GM15510 (cell line): ENCODE data around the gene HDHD3.

ENCODE experiments used
- POLR2A ChIP-seq: IDR thresholded peaks from 3 replicates; pipeline ENCODE4 v1.6.1; 2011; ENCODE audit warnings: borderline replicate concordance; ENCODE audit not compliant: insufficient read length; ENCODE audit errors: extremely low read depth

Gene HDHD3

DNA sequence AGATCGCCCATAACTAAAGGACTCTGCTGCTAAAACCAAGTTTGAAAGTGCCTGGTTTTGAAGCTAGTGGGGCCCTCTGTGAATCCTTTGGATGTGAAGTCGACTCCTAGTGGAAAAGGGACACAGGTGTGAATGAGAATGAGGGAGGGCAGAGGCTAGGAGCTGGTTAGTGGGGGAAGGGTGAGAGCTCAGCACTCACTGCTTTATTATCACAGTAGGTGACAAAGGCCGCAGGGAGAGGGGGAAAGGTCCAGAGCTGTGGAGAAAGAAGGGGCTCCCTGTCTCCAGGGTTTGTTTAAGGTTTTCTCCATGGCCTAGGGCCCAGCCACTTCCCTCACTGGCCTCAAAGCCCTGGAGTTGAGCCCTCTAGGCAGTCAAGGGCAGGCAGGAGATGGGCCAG lies 3.5 kb downstream of the HDHD3 start:
- TF ChIP-seq POLR2A, result no peak

DNA sequence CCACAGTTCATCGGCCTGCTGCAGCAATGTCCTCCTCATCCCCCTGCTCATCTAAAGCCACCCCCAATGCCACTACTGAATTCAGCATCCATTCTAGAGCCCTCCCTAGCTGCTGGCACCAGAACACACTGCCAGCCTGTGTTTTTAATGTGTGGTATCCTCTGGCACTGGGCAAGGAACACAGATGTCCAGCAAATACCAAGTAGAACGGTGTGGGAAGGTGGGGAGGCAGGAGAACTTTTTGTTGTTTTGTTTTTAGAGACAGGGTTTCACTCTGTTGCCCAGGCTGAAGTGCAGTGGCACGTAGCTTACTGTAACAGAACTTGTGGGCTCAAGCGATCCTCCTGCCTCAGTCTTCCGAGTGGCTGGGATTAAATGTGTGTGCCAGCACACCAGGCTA lies 4.7 kb downstream of the HDHD3 start:
- no peak for TF ChIP-seq POLR2A

DNA sequence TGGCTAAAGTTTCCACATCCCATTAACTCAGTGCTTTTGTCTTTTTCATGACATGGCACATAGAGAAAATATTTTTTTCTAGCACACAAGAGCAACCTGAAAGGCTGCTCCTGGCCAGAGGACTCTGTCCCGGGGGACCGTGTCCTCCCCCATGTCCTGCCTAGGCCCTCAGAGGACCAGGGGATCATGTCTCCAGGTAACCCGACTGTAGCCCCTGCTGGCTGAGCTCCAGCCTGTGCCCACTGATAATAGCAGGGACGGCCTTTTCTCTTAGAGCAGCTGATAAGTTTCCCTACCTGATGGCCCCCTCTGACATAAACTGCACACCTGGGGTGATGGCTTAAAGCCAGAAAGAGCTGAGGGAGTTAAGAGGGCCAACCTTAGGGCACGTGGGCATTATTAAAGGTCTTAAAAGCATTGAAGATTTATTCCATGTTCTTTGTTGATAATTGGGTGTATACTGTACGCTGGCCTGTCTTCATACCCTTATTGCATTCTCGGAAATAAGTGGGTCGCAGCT lies 5.9 kb downstream of the HDHD3 start:
- TF ChIP-seq POLR2A, result no peak

DNA sequence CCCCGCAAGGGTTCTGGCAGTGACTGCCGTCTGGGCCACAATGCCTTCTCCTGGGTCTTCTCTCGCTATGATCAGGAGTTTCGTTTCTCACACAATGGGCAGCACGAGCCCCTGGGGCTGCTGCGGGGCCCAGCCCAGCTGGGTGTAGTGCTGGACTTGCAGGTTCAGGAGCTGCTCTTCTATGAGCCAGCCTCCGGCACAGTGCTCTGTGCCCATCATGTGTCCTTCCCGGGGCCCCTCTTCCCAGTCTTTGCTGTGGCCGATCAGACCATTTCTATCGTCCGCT lies 7.0 kb downstream of the HDHD3 start:
- TF ChIP-seq POLR2A, result no peak

DNA sequence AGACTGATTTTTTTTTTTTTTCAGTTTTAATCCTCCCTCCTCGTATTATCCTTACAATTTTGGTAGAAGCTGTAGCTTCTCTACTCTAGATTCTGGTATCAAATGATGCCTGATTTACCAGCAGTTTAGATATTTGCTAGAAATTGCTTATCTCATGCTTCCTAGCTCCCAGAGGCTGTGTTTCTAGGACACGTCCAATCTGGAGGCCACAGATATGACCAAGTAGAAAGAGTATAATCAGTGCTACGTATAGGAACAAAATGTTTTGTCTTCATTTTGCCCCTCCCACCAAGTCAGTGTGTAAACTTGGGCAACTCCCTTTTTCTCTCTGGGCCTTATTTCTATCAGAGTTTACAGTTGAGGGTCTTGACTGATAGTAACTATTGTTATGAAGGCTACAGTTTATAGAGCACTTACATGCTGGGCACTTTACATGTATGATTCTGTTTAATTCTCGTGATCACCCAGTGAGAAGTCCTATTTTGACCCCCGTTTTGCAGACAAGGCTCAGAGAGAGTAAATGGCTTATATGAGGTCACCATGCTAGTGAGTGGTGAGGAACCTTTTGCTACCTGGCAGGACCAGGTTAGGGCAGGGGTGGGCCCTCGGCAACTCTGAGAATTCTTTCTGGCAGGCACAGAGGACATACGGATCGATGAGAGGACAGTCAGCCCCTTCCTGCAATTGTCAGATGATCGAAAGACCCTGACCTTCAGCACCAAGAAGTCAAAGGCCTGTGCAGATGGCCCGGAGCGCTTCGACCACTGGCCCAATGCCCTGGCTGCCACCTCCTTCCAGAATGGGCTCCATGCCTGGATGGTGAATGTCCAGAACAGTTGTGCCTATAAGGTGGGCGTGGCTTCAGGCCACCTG lies 7.6 kb downstream of the HDHD3 start:
- TF ChIP-seq POLR2A, result no peak

DNA sequence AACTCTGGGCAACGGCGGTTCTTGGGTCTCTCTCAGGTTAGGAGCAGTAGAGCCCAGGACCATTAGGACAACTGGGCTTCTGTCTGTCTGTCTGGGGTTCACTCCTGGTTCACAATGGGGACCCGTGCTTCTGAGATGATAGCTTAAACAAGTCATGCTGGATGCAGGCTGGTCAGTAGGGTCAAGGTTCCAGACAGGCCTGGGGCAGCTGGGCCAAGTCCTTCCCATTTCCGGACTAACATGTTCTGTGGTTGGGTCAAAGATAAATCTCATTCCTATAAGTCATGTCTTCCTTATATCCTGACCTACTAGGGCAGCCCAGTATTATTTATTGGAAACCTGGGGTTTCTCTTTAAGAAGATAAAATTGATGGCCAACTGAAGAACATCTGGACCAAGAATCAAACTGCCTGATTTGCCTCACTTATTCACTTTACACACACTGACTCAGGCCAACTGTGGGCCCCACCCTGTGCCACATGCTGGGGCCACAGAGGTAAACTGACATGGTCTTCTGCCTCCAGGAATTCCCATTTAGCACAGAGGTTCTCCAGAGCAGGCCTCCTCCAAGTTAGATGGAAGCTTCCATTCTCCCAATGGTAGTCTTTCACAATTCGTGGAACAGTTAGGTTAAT lies 8.3 kb downstream of the HDHD3 start:
- no peak for TF ChIP-seq POLR2A

DNA sequence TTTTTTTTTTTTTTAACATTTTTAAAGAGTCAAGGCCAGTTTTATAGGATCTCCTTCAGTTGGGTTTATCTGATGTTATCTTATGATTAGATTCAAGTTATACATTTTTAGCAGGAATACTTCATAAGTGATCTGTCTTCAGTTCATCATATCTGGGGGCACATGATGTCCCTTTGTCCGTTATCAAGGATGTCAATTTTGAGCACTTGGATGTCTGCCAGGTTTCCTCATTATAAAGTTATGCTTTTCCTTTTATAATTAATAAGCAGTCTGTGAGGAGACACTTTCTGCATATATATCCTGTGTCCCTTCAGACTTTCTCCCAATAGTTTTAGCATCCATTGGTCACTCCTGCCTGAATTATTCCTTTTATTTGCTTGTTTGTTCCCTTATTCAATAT lies 11.8 kb downstream of the HDHD3 start:
- no peak for TF ChIP-seq POLR2A

DNA sequence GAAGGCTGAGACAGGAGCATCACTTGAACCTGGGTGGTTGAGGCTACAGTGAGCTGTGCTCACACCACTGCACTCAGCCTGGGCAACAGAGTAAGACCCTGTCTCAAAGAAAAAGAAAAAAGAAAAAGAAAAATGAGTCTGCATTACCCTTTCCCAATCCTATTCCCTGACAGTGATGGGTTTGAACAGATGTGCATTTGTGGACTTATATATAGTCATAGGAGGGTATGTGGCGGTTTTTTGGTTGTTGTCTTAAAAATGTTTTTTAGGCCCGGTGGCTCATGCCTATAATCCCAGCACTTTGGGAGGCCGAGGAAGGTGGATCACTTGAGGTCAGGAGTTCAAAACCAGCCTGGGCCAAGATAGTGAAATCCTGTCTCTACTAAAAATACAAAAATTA lies 13.4 kb downstream of the HDHD3 start:
- no peak for TF ChIP-seq POLR2A

DNA sequence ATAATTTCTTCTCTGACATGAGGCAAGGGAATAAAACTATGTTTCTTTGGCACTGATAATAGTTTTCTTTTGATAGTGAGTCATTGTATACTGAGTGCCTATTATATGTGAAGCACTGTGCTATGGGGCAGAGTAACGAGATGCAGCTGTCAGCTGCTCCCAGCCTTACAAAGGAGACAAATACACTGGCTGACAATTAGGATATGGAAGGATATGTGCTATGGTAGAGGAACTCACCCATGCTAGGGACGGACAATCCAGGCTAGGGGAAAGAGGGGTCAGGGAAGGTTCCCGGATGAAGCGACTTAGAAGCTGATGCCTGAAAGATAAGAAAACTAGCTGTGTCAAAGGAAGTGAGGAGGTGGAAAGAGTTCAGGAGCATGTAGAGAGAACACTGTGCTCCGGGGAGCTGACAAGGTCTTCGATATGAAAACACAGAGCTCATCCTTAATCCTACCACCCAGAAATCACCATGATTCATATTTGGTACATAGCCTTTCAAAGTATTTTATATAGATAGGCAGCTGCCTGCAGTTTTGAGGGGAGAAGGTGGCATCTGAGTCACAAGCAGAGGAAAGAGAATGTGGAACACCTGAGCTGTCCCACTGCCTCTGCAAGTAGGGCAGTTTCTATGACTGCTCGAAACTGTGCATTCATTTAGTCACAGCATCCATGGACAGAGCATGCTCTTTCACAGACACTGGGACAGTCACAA lies 15.3 kb downstream of the HDHD3 start:
- TF ChIP-seq POLR2A, result no peak

DNA sequence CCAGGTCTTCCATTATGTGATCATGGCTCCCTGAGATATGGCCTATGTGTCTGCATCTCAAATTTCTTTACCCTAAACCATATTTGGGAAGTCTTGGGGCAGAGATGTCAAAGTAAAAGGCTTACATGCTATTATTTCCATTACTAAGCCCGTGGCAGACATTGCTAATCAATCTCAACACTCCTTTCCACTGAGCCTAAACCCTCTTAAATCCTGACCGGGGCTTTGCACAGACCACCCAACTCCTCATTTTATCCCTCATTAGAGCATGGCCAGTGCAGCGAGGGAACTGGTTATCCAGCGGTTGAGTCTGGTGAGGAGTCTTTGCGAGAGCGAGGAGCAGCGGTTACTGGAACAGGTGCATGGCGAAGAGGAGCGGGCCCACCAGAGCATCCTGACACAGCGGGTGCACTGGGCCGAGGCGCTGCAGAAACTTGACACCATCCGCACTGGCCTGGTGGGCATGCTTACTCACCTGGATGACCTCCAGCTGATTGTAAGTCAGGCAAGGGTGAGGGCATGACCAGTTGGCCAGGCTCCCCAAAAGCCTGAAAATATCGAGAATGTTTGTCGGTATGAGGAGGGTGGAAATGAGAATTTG lies 16.4 kb downstream of the HDHD3 start:
- TF ChIP-seq POLR2A, result no peak

DNA sequence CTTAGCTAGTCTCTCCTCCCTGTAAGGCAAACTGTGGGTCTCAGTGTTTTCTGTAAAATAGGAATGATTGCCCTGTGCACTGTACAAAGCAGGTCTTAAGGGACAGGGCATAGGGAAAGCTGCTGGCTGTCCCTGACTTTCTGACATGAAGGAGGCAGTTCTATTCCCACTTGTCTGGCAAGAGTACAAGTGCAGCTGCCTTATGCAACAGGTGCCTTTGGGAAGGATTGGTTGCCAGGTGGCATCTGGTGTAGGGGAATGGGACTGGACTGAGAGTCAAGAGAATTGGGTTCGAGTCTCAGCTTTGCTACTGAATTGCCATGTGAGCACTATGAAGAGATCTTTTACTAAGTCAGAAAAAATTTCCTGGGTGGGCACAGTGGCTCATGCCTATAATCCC lies 17.4 kb downstream of the HDHD3 start:
- no peak for TF ChIP-seq POLR2A

DNA sequence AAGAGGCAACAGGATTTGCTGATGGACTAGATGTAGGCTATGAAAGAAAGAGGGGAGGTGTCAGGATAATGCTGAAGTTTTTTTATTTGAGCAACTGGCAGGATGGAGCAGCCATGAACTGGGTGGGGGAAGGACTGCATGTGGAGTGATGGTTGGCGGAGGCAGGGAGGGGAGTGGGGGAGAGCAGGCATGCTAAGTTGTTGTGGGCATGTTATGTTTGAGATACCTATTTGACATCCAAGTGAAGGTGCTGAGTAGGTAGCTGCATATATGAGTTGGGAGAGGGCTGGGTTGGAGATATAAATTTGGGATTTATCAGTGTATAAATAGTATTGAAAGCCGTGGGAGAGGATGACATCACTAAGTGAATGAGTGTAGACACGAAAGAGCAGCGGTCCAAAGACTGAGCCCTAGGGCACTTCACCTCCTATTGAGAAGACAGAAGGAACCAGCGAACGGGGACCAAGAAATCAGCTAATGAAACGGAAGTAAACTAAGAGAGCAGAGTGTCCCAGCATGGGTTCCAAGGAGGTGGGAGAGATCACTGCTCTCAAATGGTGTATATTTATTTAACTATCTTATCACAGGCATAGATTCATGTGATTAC lies 20.0 kb downstream of the HDHD3 start:
- TF ChIP-seq POLR2A, result no peak

DNA sequence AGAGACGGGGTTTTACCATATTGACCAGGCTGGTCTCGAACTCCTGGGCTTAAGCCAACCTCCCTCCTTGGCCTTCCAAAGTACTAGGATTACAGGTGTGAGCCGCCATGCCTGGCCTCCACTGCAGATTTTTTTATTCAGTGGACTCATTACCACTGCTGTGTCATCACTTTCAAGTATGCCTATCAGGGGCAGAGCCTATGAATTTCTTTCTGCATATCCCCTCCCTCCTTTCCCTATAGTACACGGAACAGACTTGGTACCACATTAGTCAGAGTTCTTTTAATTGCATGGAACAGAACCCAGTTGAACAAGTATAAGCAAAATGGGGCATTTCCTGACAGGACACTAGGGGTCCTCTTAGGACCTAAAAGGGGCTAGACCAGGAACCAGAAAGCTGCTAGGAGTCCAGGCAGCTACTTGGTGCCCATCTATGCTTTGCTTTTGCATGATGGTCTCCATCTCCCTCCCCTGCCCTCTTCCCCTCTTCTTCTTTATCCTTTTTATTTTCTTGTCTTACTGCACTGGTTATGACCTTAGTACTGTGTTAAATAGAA lies 21.7 kb downstream of the HDHD3 start:
- no peak for TF ChIP-seq POLR2A

DNA sequence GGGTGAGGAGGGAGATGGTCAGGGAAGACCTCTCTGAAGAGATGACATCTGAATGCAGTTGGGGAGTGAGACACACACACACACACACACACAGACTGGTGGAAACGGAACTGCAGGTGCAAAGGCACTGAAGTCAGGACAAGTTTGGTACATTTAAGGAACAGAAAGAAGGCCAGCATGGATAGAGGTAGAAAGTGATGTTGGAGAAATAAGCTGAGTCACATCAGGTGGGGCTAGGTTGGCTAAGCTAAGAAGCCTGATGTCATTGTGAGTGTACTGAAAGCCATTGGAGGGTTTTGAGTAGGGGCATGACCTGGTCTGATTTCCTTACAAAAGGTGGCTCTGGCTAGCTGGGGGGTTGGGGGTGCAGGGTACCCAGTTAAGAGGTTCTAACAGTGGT lies 24.4 kb downstream of the HDHD3 start:
- TF ChIP-seq POLR2A, result no peak
